SHP77 (cell line): ENCODE measurements around the gene SLC22A25.
"Not testable (repeated sequence)": the region's sequence is repeated elsewhere in the genome, so short reads cannot be mapped to it uniquely, and the experiment has no call there.

Experiments used
- DNase-seq, 2 experiments: peaks; one replicate each; lab custom pipeline; 2025; lab: John Stamatoyannopoulos, UW

Gene SLC22A25

DNA sequence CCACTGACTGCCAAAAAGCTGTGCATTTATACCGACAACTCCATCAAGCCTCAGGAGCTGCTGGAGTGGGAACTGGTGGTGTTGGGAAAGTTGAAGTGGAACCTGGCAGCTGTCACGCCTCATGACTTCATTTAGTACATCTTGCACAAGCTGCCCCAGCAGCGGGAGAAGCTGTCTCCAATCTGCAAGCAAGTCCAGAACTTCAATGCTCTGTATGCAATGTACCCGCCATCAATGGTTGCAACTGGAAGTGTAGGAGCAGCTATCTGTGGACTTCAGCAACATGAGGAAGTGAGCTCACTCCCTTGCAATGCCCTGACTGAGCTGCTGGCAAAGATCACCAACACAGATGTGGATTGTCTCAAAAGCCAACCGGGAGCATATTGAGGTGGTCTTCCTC lies at the start of gene SLC22A25:
TSS of gene SLC22A25 (minus strand) at position 67 of the 400 bp plus-strand sequence. CDS start 13,947 bp downstream, outside the sequence.
- DNase-seq: no peak

- no peak for DNase-seq
Measured at GRCh38 chr11:63290285-63290684, 46.9 kb upstream of the SLC22A25 start.

DNA sequence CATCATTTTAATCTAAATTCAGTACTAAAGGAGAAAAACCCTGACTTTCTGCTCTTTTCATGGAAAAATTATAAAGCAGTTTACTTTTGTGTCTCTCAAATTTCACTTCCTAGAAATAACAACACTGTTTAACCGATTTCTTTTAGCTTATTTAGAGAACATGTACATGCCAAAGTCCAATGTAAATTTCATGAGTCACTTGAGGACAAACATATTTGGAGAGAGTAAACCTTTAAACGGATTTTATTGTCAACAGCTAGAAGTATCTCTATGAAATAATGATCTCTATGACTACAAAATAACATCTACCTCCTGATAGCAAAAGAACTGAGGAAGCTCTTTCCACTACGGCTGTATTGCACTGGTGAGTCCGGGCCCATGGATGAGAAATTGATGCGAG lies 46.3 kb upstream of the SLC22A25 start:
- no peak for DNase-seq

DNA sequence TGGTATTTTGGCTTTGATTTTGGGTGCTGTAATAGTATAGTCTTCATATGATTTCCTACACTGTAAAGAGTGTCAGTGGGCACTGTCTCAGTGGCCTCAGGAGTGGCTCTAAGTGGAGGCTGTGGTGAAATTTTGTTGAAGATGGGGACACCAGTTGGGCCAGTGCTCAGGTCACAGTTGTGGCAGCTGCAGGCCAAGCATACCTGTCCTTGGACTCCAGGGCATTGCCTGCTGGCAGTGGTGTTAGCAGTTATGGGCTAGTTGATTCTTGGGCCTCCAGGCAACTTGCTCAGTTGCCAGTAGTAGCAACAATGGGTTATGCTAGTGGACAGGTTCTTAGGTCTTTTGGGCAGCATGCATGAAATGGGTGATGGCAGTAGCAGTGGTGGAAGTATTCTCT lies 39.2 kb upstream of the SLC22A25 start:
- DNase-seq: no peak

DNA sequence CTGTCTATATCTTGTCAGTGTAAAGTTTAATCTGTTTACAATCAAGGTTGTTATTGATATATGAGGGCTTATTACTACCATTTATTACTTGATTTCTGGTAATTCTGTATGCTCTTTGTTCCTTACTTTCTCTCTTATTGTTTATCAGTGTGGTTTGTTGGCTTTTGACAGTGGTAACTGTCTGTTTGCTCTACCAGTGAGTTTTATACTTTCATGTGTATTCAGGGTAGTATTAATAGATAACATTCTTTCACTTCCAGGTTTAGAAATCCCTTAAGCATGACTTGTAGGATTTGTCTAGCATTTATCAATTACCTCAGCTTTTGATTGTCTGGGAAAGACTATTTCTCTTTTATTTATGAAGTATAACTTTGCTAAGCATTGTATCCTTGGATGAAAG lies 37.5 kb upstream of the SLC22A25 start:
- DNase-seq: no peak

DNA sequence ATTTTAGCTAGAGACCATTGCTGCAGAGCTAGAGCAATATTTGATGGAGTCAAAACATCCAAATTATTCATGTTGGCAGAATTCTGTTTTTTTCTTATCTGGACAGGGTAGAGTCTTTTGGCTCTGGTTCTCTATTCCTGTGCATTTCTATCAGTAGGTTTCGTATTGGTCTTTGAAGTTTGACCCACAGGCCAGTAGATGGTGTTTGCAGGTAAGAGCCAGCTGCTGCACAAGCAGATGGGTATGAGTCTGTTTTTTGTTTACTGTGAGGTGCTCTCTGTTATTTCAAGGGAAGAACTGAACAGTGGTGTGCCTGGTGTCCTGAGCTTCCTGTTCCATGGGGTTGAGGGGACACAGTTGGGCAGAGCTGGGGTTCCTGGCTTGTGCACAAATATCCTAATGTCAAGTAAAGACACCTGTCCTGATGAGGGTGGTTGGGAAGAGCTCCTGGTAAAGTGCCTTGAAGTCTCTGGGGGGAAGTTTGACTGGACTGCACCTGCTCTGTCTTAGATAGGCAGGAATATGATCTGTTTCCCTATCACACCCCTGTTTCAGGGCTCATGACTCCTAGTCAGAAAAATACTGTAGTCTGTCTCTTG lies 34.0 kb upstream of the SLC22A25 start:
- DNase-seq: peak; percentile 11 to 25

DNA sequence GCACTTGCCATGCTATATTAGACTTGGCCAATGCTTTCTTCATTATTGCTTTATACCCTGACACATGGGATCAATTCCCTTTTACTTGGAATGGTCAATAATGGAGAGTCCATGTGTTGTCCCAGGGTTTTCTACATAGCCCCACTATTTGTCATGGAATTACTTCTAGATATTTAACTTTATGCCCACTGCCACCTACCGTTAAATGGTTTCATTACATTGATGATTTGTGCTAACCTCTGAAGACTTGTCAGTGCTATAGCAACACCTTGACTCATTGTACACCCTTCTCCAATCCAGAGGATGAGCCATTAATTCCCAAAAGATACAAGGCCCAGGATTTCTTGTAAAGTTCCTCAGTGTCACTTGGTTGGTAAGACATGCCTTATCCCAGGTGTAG lies 31.4 kb upstream of the SLC22A25 start:
- peak in 1 of 2 experiments; percentile 8 for DNase-seq

- DNase-seq: no peak
Measured at GRCh38 chr11:63273685-63274084, 30.3 kb upstream of the SLC22A25 start.

DNA sequence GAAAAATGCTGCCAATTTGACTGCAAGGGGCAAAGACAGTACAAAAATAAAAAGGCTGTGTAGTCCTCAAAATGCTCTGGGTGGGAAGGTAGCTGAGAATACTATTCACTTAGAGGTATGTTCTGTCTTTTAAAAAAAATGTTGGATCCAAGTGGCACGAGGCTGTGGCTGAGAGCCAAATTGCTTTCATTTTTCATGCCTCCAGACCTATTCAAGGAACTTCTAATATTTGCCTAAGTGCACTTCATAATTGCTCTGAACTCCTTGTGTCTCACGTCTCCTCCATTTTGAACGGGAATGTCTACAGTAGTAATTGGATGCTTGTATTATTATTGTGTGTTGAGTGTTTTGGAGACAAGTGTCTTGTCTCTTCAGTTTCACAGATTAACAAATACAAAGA lies 19.1 kb upstream of the SLC22A25 start:
- no peak for DNase-seq

- no peak for DNase-seq
Measured at GRCh38 chr11:63251312-63251711, 7.9 kb upstream of the SLC22A25 start.

GRCh38 chr11:63250162-63251050 lies 7.0 kb upstream of the SLC22A25 start:
- no peak for DNase-seq

GRCh38 chr11:63248966-63249365 lies 5.6 kb upstream of the SLC22A25 start:
- DNase-seq: no peak

DNA sequence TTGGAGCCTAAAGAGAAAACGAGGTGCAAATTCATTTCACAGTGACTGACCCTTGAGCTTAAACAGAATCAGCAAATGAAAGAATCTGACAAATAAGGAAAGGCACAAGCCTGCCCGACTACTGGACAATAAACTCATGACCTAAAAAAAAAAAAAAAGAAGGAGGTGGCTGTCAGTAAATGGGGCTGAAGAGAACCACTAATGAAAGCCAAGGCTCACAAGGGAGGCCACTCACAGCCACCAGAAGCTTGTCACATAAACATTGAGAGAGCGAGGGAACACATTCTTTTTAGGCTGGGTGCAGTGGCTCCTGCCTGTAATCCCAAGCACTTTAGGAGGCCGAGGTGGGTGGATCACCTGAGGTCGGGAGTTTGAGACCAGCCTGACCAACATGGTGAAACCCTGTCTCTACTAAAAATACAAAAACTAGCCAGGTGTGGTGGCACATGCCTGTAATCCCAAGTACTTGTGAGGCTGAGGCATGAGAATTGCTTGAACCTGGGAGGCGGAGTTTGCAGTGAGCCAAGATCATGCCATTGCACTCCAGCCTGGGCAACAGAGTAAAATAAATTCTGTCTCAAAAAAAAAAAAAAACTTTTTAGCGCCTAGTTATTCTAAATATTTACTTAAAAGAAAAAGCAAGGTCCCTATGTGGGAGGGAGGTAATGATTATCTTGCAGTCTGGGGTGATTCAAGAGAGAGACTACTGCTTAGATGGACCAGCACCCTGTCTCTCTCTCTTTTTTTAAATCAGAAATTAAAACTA lies 4.0 kb upstream of the SLC22A25 start:
- not testable (repeated sequence) for DNase-seq

- no peak for DNase-seq
Measured at GRCh38 chr11:63246045-63246444, 2.6 kb upstream of the SLC22A25 start.

DNA sequence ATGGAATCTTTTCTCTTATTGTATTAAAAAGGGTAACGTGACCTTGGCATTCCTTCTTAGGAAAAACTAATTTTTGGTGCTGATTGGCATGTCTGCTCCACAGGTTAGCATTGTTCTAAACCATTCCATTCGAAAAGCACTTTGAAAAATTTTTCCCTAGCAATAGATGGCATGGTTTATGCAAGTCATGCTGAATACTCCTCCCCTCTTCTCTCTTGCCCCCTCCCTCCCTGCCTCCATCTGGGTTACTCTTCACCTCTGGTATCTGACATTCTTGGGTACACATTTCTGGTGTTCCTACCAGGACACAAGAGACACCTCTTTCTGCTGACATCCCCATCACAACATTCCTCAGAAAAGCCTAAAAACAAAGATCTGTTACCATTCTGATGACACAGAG lies 1.5 kb upstream of the SLC22A25 start:
- no peak for DNase-seq

GRCh38 chr11:63242089-63242781 lies 1.2 kb downstream of the SLC22A25 start:
- DNase-seq: no peak

- no peak for DNase-seq
Measured at GRCh38 chr11:63240791-63241379, 2.5 kb downstream of the SLC22A25 start.

DNA sequence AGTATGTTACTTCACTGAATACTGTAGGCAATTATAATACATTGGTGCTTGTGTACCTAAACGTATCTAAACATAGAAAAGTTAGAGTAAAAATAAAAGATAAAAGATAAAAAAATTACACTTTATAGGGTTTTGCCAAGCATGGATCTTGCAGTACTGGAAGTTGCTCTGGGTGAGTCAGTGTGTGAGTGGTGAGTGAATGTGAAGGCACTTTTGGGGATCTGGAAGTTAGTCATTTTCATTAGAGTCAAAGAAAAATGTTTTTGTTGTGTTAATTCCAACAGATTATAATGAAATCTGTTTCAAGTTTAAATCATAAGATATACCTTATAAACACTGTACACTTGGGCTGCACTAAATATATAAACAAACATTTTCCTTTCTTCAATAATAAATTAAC lies 3.3 kb downstream of the SLC22A25 start:
- DNase-seq: no peak

GRCh38 chr11:63239254-63239653 lies 4.1 kb downstream of the SLC22A25 start:
- DNase-seq: no peak

DNA sequence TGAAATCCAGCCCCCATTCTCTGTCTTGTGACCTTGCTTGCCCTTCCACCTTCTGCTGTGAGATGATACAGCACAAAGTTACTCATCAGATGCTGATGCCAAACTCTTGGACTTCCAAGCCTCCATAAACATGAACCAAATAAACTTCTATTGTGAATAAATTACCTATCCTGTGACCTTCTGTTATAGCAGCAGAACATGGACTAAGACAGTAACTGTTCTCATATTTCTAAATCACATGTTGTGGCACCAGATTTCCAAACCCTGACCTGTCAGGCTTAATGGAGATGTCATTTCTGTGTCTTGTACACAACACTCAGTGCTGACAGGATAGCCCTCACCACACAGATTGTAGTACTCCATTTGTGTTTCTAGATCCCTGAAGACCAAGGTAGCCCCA lies 6.0 kb downstream of the SLC22A25 start:
- no peak for DNase-seq
